ENCODE results near the gene APOD. TPM values are rescaled to one million over a fixed set of nuclear protein-coding genes. Genes with fewer than 3 reads are reported as not detected.

Gene APOD
- total RNA-seq, 6 experiments from 2014 or later, result 0.29 to 5.6 (median 0.41) TPM

DNA sequence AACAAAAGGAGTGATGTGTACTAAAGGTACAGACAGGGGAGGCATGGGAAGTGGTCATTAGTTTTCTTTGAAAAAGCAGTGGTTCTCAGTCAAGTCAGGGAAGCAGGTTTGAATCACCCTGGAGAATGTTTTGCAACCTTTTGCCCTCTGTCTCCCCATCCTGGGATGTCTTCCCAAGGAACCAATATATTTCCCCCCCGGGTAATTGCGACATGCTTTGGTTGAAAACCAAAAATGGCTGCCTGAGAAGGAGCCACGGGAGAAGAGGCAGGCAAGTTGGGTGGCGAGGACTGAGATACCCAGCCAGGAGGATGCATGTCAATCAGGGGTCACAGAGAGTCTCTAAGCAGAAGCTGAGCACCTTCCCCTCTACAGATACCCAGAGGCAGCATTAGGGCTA lies 20.4 kb downstream of the APOD start:
- Histone ChIP-seq H3K4me1 (no peaks in the 10 kb centered on the region), H3K27ac (no peak overlapping the region), H3K27me3 (no peaks in the 10 kb centered on the region), H3K9me3 (no peaks in the 10 kb centered on the region), H3K4me3 (no peak overlapping the region), H3K36me3 (no peaks in the 10 kb centered on the region)
- DNase-seq, result no peak
- TF ChIP-seq, protein P1, sequence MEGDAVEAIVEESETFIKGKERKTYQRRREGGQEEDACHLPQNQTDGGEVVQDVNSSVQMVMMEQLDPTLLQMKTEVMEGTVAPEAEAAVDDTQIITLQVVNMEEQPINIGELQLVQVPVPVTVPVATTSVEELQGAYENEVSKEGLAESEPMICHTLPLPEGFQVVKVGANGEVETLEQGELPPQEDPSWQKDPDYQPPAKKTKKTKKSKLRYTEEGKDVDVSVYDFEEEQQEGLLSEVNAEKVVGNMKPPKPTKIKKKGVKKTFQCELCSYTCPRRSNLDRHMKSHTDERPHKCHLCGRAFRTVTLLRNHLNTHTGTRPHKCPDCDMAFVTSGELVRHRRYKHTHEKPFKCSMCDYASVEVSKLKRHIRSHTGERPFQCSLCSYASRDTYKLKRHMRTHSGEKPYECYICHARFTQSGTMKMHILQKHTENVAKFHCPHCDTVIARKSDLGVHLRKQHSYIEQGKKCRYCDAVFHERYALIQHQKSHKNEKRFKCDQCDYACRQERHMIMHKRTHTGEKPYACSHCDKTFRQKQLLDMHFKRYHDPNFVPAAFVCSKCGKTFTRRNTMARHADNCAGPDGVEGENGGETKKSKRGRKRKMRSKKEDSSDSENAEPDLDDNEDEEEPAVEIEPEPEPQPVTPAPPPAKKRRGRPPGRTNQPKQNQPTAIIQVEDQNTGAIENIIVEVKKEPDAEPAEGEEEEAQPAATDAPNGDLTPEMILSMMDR (IDR thresholded peaks at IDR 0.05), result no peak
- TF ChIP-seq POLR2A (IDR thresholded peaks at IDR 0.05), result no peak
- intact Hi-C loops (cut with DNase I), result no loop called here
- WGBS (ENCODE audit: insufficient coverage, low coverage, low lambda C conversion rate, missing lambda C conversion rate), result 86% methylated on average over 4 of the region's 4 CpGs
- no peak for ATAC-seq

DNA sequence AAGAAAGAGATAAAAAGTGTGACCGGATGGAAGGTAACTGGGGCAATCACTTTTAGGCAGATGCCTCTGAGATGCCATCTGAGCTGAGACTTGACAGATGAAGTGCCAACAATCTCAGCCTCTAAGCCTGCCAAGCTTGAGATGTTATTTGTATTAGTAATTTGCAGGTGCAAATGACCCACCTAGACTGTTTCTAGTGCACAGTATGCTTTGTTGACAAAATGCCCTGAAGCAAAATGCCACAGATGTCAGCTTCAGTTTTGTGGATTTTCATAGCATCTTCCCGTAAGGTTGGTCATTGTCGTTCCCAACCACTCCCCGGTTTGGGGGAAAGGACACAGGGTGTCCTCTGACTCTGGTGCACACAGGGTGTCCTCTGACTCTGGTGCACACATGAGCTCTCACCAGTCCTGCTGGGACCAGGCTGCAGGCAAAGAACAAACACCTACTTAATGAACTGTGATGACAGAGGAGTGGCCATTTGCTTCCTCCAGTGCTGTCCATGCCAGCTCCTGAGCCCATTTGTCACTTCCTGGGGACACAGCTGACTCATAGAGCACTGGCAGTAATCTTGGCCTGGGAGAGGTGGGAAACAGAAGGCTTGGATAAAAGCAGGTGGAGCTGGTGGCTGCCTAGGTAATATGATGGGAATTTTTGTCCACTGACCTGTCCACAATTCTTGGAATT lies 23.9 kb downstream of the APOD start:
- DNase-seq (no peak), ATAC-seq (peak in 1 of 4 donors; percentile 32)
- H3K4me1 ChIP-seq, result no peaks in the 10 kb centered on the region
- no peak for TF ChIP-seq POLR2A (IDR thresholded peaks at IDR 0.05)
- TF ChIP-seq, protein P1 (IDR thresholded peaks at IDR 0.05), result no peak
- intact Hi-C loops (cut with DNase I), result no loop called here
- no peak overlapping the region for H3K4me3 ChIP-seq
- H3K27me3 ChIP-seq, result no peaks in the 10 kb centered on the region
- H3K27ac ChIP-seq, result no peak overlapping the region
- no peaks in the 10 kb centered on the region for H3K9me3 ChIP-seq
- H3K36me3 ChIP-seq, result no peaks in the 10 kb centered on the region
- 94% methylated on average over 3 of the region's 4 CpGs for WGBS (ENCODE audit: insufficient coverage, low coverage, low lambda C conversion rate, missing lambda C conversion rate)

DNA sequence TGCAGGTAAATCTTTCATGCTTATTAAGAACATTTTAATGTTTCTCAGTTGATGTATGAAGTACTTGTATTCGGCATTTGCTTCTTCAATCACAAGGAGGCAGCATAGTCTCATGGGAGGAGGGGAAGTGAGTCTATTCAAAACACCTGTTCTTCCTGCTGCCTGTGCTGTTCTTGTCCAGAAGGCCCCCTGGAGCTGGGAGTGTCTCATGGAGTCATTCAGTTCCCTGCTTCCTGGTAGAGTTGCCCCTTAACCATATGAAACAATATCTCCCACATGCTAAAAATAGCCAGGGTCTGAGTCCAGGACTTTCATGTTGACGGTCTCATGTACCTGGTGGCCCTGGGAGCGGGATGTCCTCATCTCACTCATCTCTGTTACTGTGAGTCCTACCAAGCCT lies 25.1 kb downstream of the APOD start:
- TF ChIP-seq POLR2A (IDR thresholded peaks at IDR 0.05), result no peak
- TF ChIP-seq, protein P1 (IDR thresholded peaks at IDR 0.05), result peak in 1 of 4 donors; percentile 16
- DNase-seq, result no peak
- no peak overlapping the region for H3K4me3 ChIP-seq
- H3K4me1 ChIP-seq, result no peaks in the 10 kb centered on the region
- no peaks in the 10 kb centered on the region for H3K9me3 ChIP-seq
- H3K27me3 ChIP-seq, result no peaks in the 10 kb centered on the region
- WGBS (ENCODE audit: insufficient coverage, low coverage, low lambda C conversion rate, missing lambda C conversion rate), result 47% methylated on average over 2 of the region's 3 CpGs
- intact Hi-C loops (cut with DNase I), result no loop called here
- H3K27ac ChIP-seq, result no peak overlapping the region
- ATAC-seq, result peak in 2 of 4 donors; percentile 17 to 24
- no peaks in the 10 kb centered on the region for H3K36me3 ChIP-seq

DNA sequence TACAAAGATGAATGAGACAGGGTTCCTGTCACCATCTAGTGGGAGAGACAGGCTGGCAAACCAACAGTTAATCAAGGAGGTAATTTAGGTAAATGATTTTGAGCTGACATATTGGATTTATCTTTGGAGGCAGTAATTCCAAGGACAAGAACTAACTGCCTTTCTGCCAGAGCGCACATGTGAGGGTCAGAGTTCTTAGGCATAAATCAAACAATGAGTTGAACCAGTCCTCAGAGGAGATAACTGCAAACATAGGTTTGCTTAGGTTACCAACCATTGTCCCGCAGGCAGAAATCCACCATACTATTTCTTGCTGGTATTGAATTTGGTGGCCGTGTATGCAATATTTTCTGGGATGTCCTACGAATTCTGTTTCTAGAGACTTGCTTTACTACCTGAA lies 26.4 kb downstream of the APOD start:
- Histone ChIP-seq H3K9me3 (no peaks in the 10 kb centered on the region), H3K4me3 (no peak overlapping the region), H3K27me3 (no peaks in the 10 kb centered on the region), H3K27ac (no peak overlapping the region), H3K4me1 (no peaks in the 10 kb centered on the region), H3K36me3 (no peaks in the 10 kb centered on the region)
- ATAC-seq, result no peak
- intact Hi-C loops (cut with DNase I), result no loop called here
- 25% methylated on average over 3 of the region's 4 CpGs for WGBS (ENCODE audit: insufficient coverage, low coverage, low lambda C conversion rate, missing lambda C conversion rate)
- TF ChIP-seq POLR2A (IDR thresholded peaks at IDR 0.05), result no peak
- TF ChIP-seq, protein P1 (IDR thresholded peaks at IDR 0.05), result no peak
- no peak for DNase-seq
